Progenitor cell of endocrine pancreas (in vitro differentiated cells): Measurements from ENCODE around the gene NCAPH2. TPM values are rescaled to one million over a fixed set of nuclear protein-coding genes. Genes with fewer than 3 reads are reported as not detected.

Experiments used
- DNase-seq: peaks from one replicate; pipeline ENCODE4 v3.0.0; 2021; ENCODE audit warnings: low spot score; ENCODE audit not compliant: unreplicated experiment
- H3K27ac Mint-ChIP-seq: 2 replicates; pipeline ENCODE4 v1.8.0; 2021; ENCODE audit warnings: mild to moderate bottlenecking, moderate library complexity, mixed read lengths
- H3K27me3 Mint-ChIP-seq: 2 replicates; pipeline ENCODE4 v1.8.0; 2021; ENCODE audit warnings: mixed read lengths
- H3K36me3 Mint-ChIP-seq: 2 replicates; pipeline ENCODE4 v1.8.0; 2022; ENCODE audit warnings: mixed read lengths; ENCODE audit not compliant: insufficient read depth
- H3K4me1 Mint-ChIP-seq: 2 replicates; pipeline ENCODE4 v1.8.0; 2021; ENCODE audit warnings: low read depth, mixed read lengths
- H3K4me3 Mint-ChIP-seq: 2 replicates; pipeline ENCODE4 v1.8.0; 2021; ENCODE audit warnings: low read depth, mild to moderate bottlenecking, moderate library complexity, mixed read lengths
- H3K9me3 Mint-ChIP-seq: 2 replicates; pipeline ENCODE4 v1.8.0; 2021; ENCODE audit warnings: low read depth, mixed read lengths
- CTCF ChIP-seq: fragments of 200-600 bp; sonication (generic); IDR thresholded peaks from one replicate; pipeline ENCODE4 v1.5.0; 2021; ENCODE audit warnings: antibody characterized with exemption, mild to moderate bottlenecking; ENCODE audit not compliant: unreplicated experiment
- total RNA-seq: library from RNA; stranded (reverse); gene quantifications from 2 replicates; pipeline ENCODE4 v1.2.1, GENCODE V29; 2021

Gene NCAPH2
- total RNA-seq, 1 donor from 2014 or later, result 66.5 TPM

GRCh38 chr22:50467773-50468440, 40.1 kb upstream of the NCAPH2 start:
- Mint-ChIP-seq H3K36me3 (peaks cover 6% of the 10 kb centered on the region), H3K4me3 (no peak overlapping the region), H3K27ac (no peak overlapping the region), H3K9me3 (no peaks in the 10 kb centered on the region), H3K27me3 (no peaks in the 10 kb centered on the region), H3K4me1 (peaks cover 7% of the 10 kb centered on the region)
- TF ChIP-seq CTCF, result no peak
- no peak for DNase-seq

GRCh38 chr22:50468626-50469025, 39.4 kb upstream of the NCAPH2 start:
- no peak overlapping the region for H3K27ac Mint-ChIP-seq
- no peak overlapping the region for H3K4me3 Mint-ChIP-seq
- H3K9me3 Mint-ChIP-seq, result no peaks in the 10 kb centered on the region
- peaks cover 4% of the 10 kb centered on the region for H3K36me3 Mint-ChIP-seq
- H3K4me1 Mint-ChIP-seq, result peaks cover 14% of the 10 kb centered on the region
- H3K27me3 Mint-ChIP-seq, result no peaks in the 10 kb centered on the region
- no peak for TF ChIP-seq CTCF
- no peak for DNase-seq

- no peaks in the 10 kb centered on the region for H3K27me3 Mint-ChIP-seq
- H3K9me3 Mint-ChIP-seq, result no peaks in the 10 kb centered on the region
- no peak overlapping the region for H3K27ac Mint-ChIP-seq
- no peak for TF ChIP-seq CTCF
- no peak for DNase-seq
- peaks cover 3% of the 10 kb centered on the region for H3K36me3 Mint-ChIP-seq
- H3K4me1 Mint-ChIP-seq, result peaks cover 20% of the 10 kb centered on the region
- H3K4me3 Mint-ChIP-seq, result no peak overlapping the region
Observed at GRCh38 chr22:50469377-50470305, 38.4 kb upstream of the NCAPH2 start.

GRCh38 chr22:50470491-50470890, 37.5 kb upstream of the NCAPH2 start:
- Mint-ChIP-seq H3K4me1 (peaks cover 21% of the 10 kb centered on the region), H3K27ac (no peak overlapping the region), H3K9me3 (no peaks in the 10 kb centered on the region), H3K27me3 (no peaks in the 10 kb centered on the region), H3K4me3 (no peak overlapping the region), H3K36me3 (peaks cover 3% of the 10 kb centered on the region)
- TF ChIP-seq CTCF, result no peak
- no peak for DNase-seq

GRCh38 chr22:50471197-50471847, 36.7 kb upstream of the NCAPH2 start:
- peaks cover 3% of the 10 kb centered on the region for H3K36me3 Mint-ChIP-seq
- H3K27me3 Mint-ChIP-seq, result no peaks in the 10 kb centered on the region
- H3K4me1 Mint-ChIP-seq, result peaks cover 22% of the 10 kb centered on the region
- H3K27ac Mint-ChIP-seq, result no peak overlapping the region
- no peak for DNase-seq
- H3K9me3 Mint-ChIP-seq, result no peaks in the 10 kb centered on the region
- no peak overlapping the region for H3K4me3 Mint-ChIP-seq
- no peak for TF ChIP-seq CTCF
